ENCODE results near the gene B9D1. TPM values are rescaled to one million over a fixed set of nuclear protein-coding genes. Genes with fewer than 3 reads are reported as not detected.

Gene B9D1
- total and polyA plus RNA-seq, 2 experiments from 2014 or later = 35.2 to 63.5 TPM

DNA sequence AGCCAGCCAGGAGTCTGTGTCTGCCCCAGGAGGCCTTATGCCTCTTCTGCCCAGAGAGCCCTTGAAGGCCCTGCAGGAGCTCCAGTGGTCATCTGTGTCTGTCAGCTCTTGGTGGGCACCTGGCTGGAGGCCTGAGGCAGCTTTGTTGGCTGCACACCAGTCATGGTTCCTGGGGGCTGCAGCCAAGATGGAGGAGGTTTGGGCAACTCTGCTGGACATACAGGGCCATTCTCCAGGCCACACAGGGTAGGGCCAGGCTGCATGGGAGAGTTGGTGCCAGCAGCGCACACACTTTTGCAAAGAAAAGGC is 29.4 kb downstream of the B9D1 start:
- no peaks in the 10 kb centered on the region for H3K27me3 ChIP-seq (ENCODE audit: insufficient read depth)
- no peaks in the 10 kb centered on the region for H3K9me2 ChIP-seq (ENCODE audit: insufficient read depth)
- H3K27ac ChIP-seq (ENCODE audit: low read depth) = no peak overlapping the region
- no peaks in the 10 kb centered on the region for H3K9me3 Mint-ChIP-seq
- H3K4me3 ChIP-seq = no peak overlapping the region
- TF ChIP-seq JUNB (IDR thresholded peaks at IDR 0.05; ENCODE audit: unreplicated experiment) (no peak), STAT1 (IDR thresholded peaks at IDR 0.05; ENCODE audit: unreplicated experiment) (no peak), ZNF462 (CRISPR knock-in tag; IDR thresholded peaks at IDR 0.05) (no peak), NANOG (IDR thresholded peaks at IDR 0.05; ENCODE audit: borderline replicate concordance) (no peak), EZH2 (IDR thresholded peaks at IDR 0.05; ENCODE audit: low read depth, unreplicated experiment) (no peak), ZNF114 (CRISPR knock-in tag; IDR thresholded peaks at IDR 0.05) (no peak), EZH2phosphoT487 (IDR thresholded peaks at IDR 0.05; ENCODE audit: unreplicated experiment) (no peak), ZNF331 (CRISPR knock-in tag; IDR thresholded peaks at IDR 0.05; ENCODE audit: low read depth) (no peak), POLR2AphosphoS5 (IDR thresholded peaks at IDR 0.05; ENCODE audit: low read depth) (no peak), CREB1 (CRISPR knock-in tag; IDR thresholded peaks at IDR 0.05; ENCODE audit: low read depth) (no peak), REST (IDR thresholded peaks at IDR 0.05; ENCODE audit: unreplicated experiment) (no peak)
- TF ChIP-seq, protein P1, sequence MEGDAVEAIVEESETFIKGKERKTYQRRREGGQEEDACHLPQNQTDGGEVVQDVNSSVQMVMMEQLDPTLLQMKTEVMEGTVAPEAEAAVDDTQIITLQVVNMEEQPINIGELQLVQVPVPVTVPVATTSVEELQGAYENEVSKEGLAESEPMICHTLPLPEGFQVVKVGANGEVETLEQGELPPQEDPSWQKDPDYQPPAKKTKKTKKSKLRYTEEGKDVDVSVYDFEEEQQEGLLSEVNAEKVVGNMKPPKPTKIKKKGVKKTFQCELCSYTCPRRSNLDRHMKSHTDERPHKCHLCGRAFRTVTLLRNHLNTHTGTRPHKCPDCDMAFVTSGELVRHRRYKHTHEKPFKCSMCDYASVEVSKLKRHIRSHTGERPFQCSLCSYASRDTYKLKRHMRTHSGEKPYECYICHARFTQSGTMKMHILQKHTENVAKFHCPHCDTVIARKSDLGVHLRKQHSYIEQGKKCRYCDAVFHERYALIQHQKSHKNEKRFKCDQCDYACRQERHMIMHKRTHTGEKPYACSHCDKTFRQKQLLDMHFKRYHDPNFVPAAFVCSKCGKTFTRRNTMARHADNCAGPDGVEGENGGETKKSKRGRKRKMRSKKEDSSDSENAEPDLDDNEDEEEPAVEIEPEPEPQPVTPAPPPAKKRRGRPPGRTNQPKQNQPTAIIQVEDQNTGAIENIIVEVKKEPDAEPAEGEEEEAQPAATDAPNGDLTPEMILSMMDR (conservative IDR thresholded peaks at IDR 0.05; ENCODE audit: low read depth in 2 of 2) = no peak
- TF ChIP-seq, protein P2, sequence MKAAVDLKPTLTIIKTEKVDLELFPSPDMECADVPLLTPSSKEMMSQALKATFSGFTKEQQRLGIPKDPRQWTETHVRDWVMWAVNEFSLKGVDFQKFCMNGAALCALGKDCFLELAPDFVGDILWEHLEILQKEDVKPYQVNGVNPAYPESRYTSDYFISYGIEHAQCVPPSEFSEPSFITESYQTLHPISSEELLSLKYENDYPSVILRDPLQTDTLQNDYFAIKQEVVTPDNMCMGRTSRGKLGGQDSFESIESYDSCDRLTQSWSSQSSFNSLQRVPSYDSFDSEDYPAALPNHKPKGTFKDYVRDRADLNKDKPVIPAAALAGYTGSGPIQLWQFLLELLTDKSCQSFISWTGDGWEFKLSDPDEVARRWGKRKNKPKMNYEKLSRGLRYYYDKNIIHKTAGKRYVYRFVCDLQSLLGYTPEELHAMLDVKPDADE (IDR thresholded peaks at IDR 0.05) = no peak
- H3F3A ChIP-seq (replicated peaks; ENCODE audit: low read depth) = no peaks in the 10 kb centered on the region; the same call in 1 of the 2 replicates
- H3K4me2 ChIP-seq = no peak overlapping the region
- ATAC-seq = no peak
- no peak overlapping the region for H2AFZ ChIP-seq
- H3K27me3 Mint-ChIP-seq (ENCODE audit: insufficient read depth, low read depth, poor library complexity) = peaks cover 21% of the 10 kb centered on the region
- H3K36me3 Mint-ChIP-seq (ENCODE audit: low read depth) = no peaks in the 10 kb centered on the region
- H3K4me1 Mint-ChIP-seq = peaks cover 22% of the 10 kb centered on the region
- H3K4me1 ChIP-seq (ENCODE audit: insufficient read depth) = peaks cover 4% of the 10 kb centered on the region; the same call in 1 of the 2 replicates
- no peak overlapping the region for H3K4me3 Mint-ChIP-seq
- H3K79me2 ChIP-seq (replicated peaks; ENCODE audit: insufficient read depth) = no peaks in the 10 kb centered on the region
- H3K27ac Mint-ChIP-seq = no peak overlapping the region
- DNase-seq (ENCODE audit: low spot score) = no peak
- no peaks in the 10 kb centered on the region for H3K36me3 ChIP-seq (ENCODE audit: insufficient read depth)
- H4K20me1 ChIP-seq (replicated peaks; ENCODE audit: insufficient read depth) = no peaks in the 10 kb centered on the region; the same call in 1 of the 2 replicates
